ACC112 (cell line): ENCODE data around the gene ID4.

Experiments
- H2AFZ ChIP-seq: fragments of 200-600 bp; sonication (generic); one replicate; pipeline ENCODE4 v1.6.0; 2017; ENCODE audit warnings: antibody characterized with exemption, low read length; ENCODE audit not compliant: unreplicated experiment
- H3K27ac ChIP-seq: fragments of 200-600 bp; sonication (generic); 2 replicates; pipeline ENCODE4 v1.5.1; 2014; ENCODE audit warnings: low read depth, mild to moderate bottlenecking, antibody characterized with exemption, low read length, moderate library complexity
- H3K27me3 ChIP-seq: fragments of 200-600 bp; sonication (generic); 2 replicates; pipeline ENCODE4 v1.6.1; 2014; ENCODE audit warnings: mild to moderate bottlenecking, antibody characterized with exemption, low read length, moderate library complexity, mixed read lengths; ENCODE audit not compliant: insufficient read depth
- H3K36me3 ChIP-seq: fragments of 200-600 bp; sonication (generic); 2 replicates; pipeline ENCODE4 v1.6.1; 2016; ENCODE audit warnings: mild to moderate bottlenecking, antibody characterized with exemption, low read length, moderate library complexity, mixed read lengths; ENCODE audit not compliant: insufficient read depth
- H3K4me1 ChIP-seq: fragments of 200-600 bp; sonication (generic); one replicate; pipeline ENCODE4 v1.6.1; 2016; ENCODE audit warnings: low read length, mixed read lengths; ENCODE audit not compliant: insufficient read depth, unreplicated experiment, control insufficient read depth
- H3K4me3 ChIP-seq: fragments of 200-600 bp; sonication (generic); 2 replicates; pipeline ENCODE4 v1.5.1; 2014; ENCODE audit warnings: mild to moderate bottlenecking, low read depth, low read length
- H3K79me2 ChIP-seq: fragments of 200-600 bp; sonication (generic); one replicate; pipeline ENCODE4 v1.6.0; 2016; ENCODE audit warnings: low read length; ENCODE audit not compliant: control insufficient read depth, unreplicated experiment, insufficient read depth

Gene ID4

DNA sequence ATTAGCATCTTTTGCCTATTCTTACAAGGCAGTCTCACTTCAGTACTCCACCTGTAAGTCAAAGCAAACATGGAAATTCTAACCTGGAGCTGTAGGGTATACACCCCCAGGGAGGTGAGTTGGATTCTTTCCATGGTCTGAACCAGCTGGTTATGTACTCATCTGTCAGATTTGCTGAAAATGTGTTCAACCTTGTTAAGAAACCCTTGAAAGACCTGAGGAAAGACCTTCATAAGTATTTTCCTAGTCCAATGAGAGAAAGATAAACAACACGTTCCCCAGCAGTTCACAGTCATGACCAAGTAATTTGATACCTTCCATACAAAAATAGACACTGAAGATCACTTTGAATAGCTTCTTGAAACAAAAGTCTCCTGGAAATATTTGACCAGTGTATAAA lies 42.5 kb downstream of the ID4 start:
- H3K4me3 ChIP-seq: no peak overlapping the region
- H3K36me3 ChIP-seq: no peaks in the 10 kb centered on the region
- no peaks in the 10 kb centered on the region for H3K79me2 ChIP-seq
- peaks cover 16% of the 10 kb centered on the region; the same call in 1 of the 2 replicates for H3K27me3 ChIP-seq
- no peak overlapping the region for H2AFZ ChIP-seq
- H3K27ac ChIP-seq: no peak overlapping the region
- H3K4me1 ChIP-seq: no peaks in the 10 kb centered on the region

GRCh38 chr6:19880066-19880465 lies 42.9 kb downstream of the ID4 start:
- Histone ChIP-seq H3K36me3 (no peaks in the 10 kb centered on the region), H2AFZ (no peak overlapping the region), H3K27ac (no peak overlapping the region), H3K79me2 (no peaks in the 10 kb centered on the region), H3K4me1 (no peaks in the 10 kb centered on the region), H3K4me3 (no peak overlapping the region), H3K27me3 (peaks cover 16% of the 10 kb centered on the region; the same call in 1 of the 2 replicates)

GRCh38 chr6:19891451-19891850 lies 54.3 kb downstream of the ID4 start:
- 0 out of 2 replicates have a peak, but pooled peaks cover 2% of the 10 kb centered on the region for H3K27me3 ChIP-seq
- no peaks in the 10 kb centered on the region for H3K79me2 ChIP-seq
- H2AFZ ChIP-seq: no peak overlapping the region
- H3K27ac ChIP-seq: no peak overlapping the region
- no peaks in the 10 kb centered on the region for H3K36me3 ChIP-seq
- no peak overlapping the region for H3K4me3 ChIP-seq
- no peaks in the 10 kb centered on the region for H3K4me1 ChIP-seq
